B cell (primary cell): Measurements from ENCODE around the gene CHKA. TPM values are rescaled to one million over a fixed set of nuclear protein-coding genes. Genes with fewer than 3 reads are reported as not detected.

Source experiments
- ATAC-seq: fragments of 200-7000 bp; cut with Tn5 transposase; one replicate; pipeline ENCODE4 v1.10.0; 2021; ENCODE audit warnings: low read depth, mild to moderate bottlenecking, moderate number of reproducible peaks, moderate library complexity
- CTCF ChIA-PET: fragments of 350-600 bp; sonication (Branson Sonifier 250); formaldehyde crosslinking; loops from one replicate; lab custom pipeline; 2021; ENCODE audit warnings: antibody characterized with exemption, inconsistent platforms; lab: Charles Lee
- POLR2A ChIA-PET: fragments of 350-600 bp; sonication (Branson Sonifier 250); formaldehyde crosslinking; loops from one replicate; lab custom pipeline; 2021; ENCODE audit warnings: antibody characterized with exemption; lab: Charles Lee
- DNase-seq: peaks from one replicate; pipeline ENCODE4 v3.0.0; 2013
- H2AFZ ChIP-seq: 2 replicates; pipeline ENCODE4 v1.6.1; 2012; ENCODE audit warnings: mild to moderate bottlenecking, low read depth, low read length; ENCODE audit not compliant: insufficient read depth, poor library complexity, severe bottlenecking
- H3K27ac ChIP-seq, 2 donors: 1 replicate in 1 of 2; 2 replicates in 1 of 2; pipeline ENCODE4 v1.5.1; 2012 to 2013; ENCODE audit warnings: low read length in 2 of 2, mild to moderate bottlenecking in 2 of 2, moderate library complexity in 1 of 2
- H3K27me3 ChIP-seq, 4 experiments: fragments of 200-600 bp in 1 of 4; sonication (generic) in 1 of 4; replicated peaks in 1 of 4; 1 replicate in 2 of 4; 2 replicates in 2 of 4; pipeline versions ENCODE4 v1.6.1 to v1.7.0; 2013 to 2016; ENCODE audit warnings: low read length in 3 of 4, mild to moderate bottlenecking in 2 of 4, mixed read lengths in 1 of 4, moderate library complexity in 1 of 4; ENCODE audit not compliant: insufficient read depth in 4 of 4, control insufficient read depth in 3 of 4; ENCODE audit errors: control extremely low read depth in 1 of 4
- H3K36me3 ChIP-seq, 2 experiments: replicated peaks in 1 of 2; 1 replicate in 1 of 2; 2 replicates in 1 of 2; pipeline versions ENCODE4 v1.6.1 to v1.7.1; 2013; ENCODE audit warnings: low read length in 1 of 2; ENCODE audit not compliant: insufficient read depth in 2 of 2, control insufficient read depth in 1 of 2; ENCODE audit errors: control extremely low read depth in 1 of 2, extremely low read depth in 1 of 2
- H3K4me1 ChIP-seq, 2 donors: fragments of 200-600 bp in 1 of 2; sonication (generic) in 1 of 2; 1 replicate in 1 of 2; 2 replicates in 1 of 2; pipeline versions ENCODE4 v1.5.1 to v1.6.1; 2013 to 2017; ENCODE audit warnings: low read length in 2 of 2; ENCODE audit not compliant: control insufficient read depth in 2 of 2, insufficient read depth in 2 of 2
- H3K4me2 ChIP-seq: replicated peaks from 2 replicates; pipeline ENCODE3; 2012; ENCODE audit warnings: mild to moderate bottlenecking, low read depth, low read length; ENCODE audit not compliant: poor library complexity, severe bottlenecking
- H3K4me3 ChIP-seq, 5 experiments: fragments of 200-600 bp in 1 of 5; sonication (generic) in 1 of 5; 1 replicate in 3 of 5; 2 replicates in 2 of 5; pipeline versions ENCODE4 v1.5.1 to v1.7.0; 2011 to 2016; ENCODE audit warnings: low read length in 4 of 5, mild to moderate bottlenecking in 4 of 5, low read depth in 2 of 5, control low read depth in 1 of 5, moderate library complexity in 1 of 5; ENCODE audit not compliant: insufficient read depth in 1 of 5; ENCODE audit errors: control extremely low read depth in 1 of 5, extremely low read depth in 1 of 5
- H3K79me2 ChIP-seq: fragments of 200-600 bp; sonication (generic); one replicate; pipeline ENCODE4 v1.6.0; 2016; ENCODE audit warnings: low read length; ENCODE audit not compliant: control insufficient read depth, insufficient read depth
- H3K9ac ChIP-seq: fragments of 200-600 bp; sonication (generic); 2 replicates; pipeline ENCODE4 v1.6.1; 2017; ENCODE audit warnings: mild to moderate bottlenecking, low read length, moderate library complexity
- H3K9me3 ChIP-seq, 3 donors: one replicate each; pipeline versions ENCODE4 v1.6.1 to v1.7.1; 2013; ENCODE audit warnings: low read length in 2 of 3; ENCODE audit not compliant: control insufficient read depth in 2 of 3, insufficient read depth in 1 of 3; ENCODE audit errors: control extremely low read depth in 1 of 3
- H4K20me1 ChIP-seq: 2 replicates; pipeline ENCODE4 v1.6.0; 2012; ENCODE audit warnings: mild to moderate bottlenecking, low read length; ENCODE audit not compliant: insufficient read depth, control insufficient read depth, poor library complexity, severe bottlenecking
- H3K27ac Mint-ChIP-seq: one replicate; pipeline ENCODE4 v1.8.0; 2021; ENCODE audit warnings: mixed read lengths
- H3K27me3 Mint-ChIP-seq: one replicate; pipeline ENCODE4 v1.8.0; 2021; ENCODE audit warnings: mixed read lengths
- H3K4me1 Mint-ChIP-seq: one replicate; pipeline ENCODE4 v1.8.0; 2021; ENCODE audit warnings: mixed read lengths
- H3K4me3 Mint-ChIP-seq: one replicate; pipeline ENCODE4 v1.8.0; 2021; ENCODE audit warnings: mixed read lengths
- H3K9me3 Mint-ChIP-seq: one replicate; pipeline ENCODE4 v1.8.0; 2022; ENCODE audit warnings: mixed read lengths; ENCODE audit not compliant: insufficient read depth
- CTCF ChIP-seq: fragments of 200-600 bp; IDR thresholded peaks from one replicate; pipeline ENCODE4 v1.8.0; 2022; ENCODE audit warnings: antibody characterized with exemption, mild to moderate bottlenecking
- EZH2 ChIP-seq: IDR thresholded peaks from 2 replicates; pipeline ENCODE4 v1.6.1; 2012; ENCODE audit warnings: borderline replicate concordance, low read depth, mild to moderate bottlenecking, moderate library complexity, low read length; ENCODE audit not compliant: insufficient read depth, poor library complexity, severe bottlenecking
- WGBS: methylation state at CpG from one replicate; pipeline ENCODE4 v1.1.5; 2013; ENCODE audit warnings: missing lambda C conversion rate; ENCODE audit not compliant: insufficient coverage; 5-methylcytosine and 5-hydroxymethylcytosine counted together
- intact Hi-C: fragments of 100-400 bp; cut with micrococcal nuclease; formaldehyde crosslinking; loops from one replicate; pipeline ENCODE4 v1.10.0; 2022
- polyA plus RNA-seq: library from polyadenylated mRNA; depleted of rRNA; stranded (reverse); fragments of >200 nt; gene quantifications from 2 replicates; pipeline ENCODE4 v1.2.3, GENCODE V29; 2012
- total RNA-seq, 2 donors: library from RNA; stranded (reverse); fragments of 120-200 nt in 1 of 2; gene quantifications; 1 replicate in 1 of 2; 2 replicates in 1 of 2; pipeline versions ENCODE4 v1.2.3 to v1.2.4, GENCODE V29; 2013 to 2022

Gene CHKA
- total and polyA plus RNA-seq, 2 donors (not counting 1 experiment from before 2014, with no cell fraction given) = 10.6 to 20.6 TPM

- WGBS = no CpG with 5 or more reads among the region's 1 CpG
- DNase-seq (no peak), ATAC-seq (no peak)
- H3K27ac Mint-ChIP-seq = peak overlapping the region; percentile 12
- Histone ChIP-seq H4K20me1 (no peaks in the 10 kb centered on the region), H3K4me2 (peak overlapping the region; percentile 50), H3K4me1 (peaks cover 4 to 10% of the 10 kb centered on the region in 2 donors), H3K27me3 (no peaks in the 10 kb centered on the region), H2AFZ (peak overlapping the region; percentile 38), H3K79me2 (peaks cover 7% of the 10 kb centered on the region), H3K9ac (peak overlapping the region; percentile 13), H3K4me3 (peak overlapping the region in 1 of 5 experiments; percentile 9), H3K9me3 (no peaks in the 10 kb centered on the region), H3K36me3 (no peaks in the 10 kb centered on the region), H3K27ac (peak overlapping the region in 1 of 2 donors; percentile 53)
- ChIA-PET POLR2A (no interaction called here), CTCF (no interaction called here)
- intact Hi-C loops = no loop called here
- TF ChIP-seq CTCF (no peak), EZH2 (no peak)
- peaks cover 14% of the 10 kb centered on the region for H3K4me1 Mint-ChIP-seq
- peak overlapping the region; percentile 60 for H3K4me3 Mint-ChIP-seq
- H3K27me3 Mint-ChIP-seq = no peaks in the 10 kb centered on the region
- no peaks in the 10 kb centered on the region for H3K9me3 Mint-ChIP-seq
Measured at GRCh38 chr11:68090287-68090686, 30.9 kb downstream of the CHKA start.

GRCh38 chr11:68089679-68090078, 31.5 kb downstream of the CHKA start:
- DNase-seq (no peak), ATAC-seq (no peak)
- H3K4me3 ChIP-seq = no peak overlapping the region
- H3K4me1 ChIP-seq = peaks cover 4 to 10% of the 10 kb centered on the region in 2 donors
- ChIA-PET POLR2A (no interaction called here), CTCF (no interaction called here)
- H3K9ac ChIP-seq = no peak overlapping the region
- no peak overlapping the region for H3K4me2 ChIP-seq
- 96% methylated on average over 6 of the region's 8 CpGs for WGBS
- H3K79me2 ChIP-seq = peaks cover 7% of the 10 kb centered on the region
- peaks cover 14% of the 10 kb centered on the region for H3K4me1 Mint-ChIP-seq
- no peaks in the 10 kb centered on the region for H3K9me3 Mint-ChIP-seq
- H4K20me1 ChIP-seq = no peaks in the 10 kb centered on the region
- no peak overlapping the region for H3K4me3 Mint-ChIP-seq
- H3K27me3 Mint-ChIP-seq = no peaks in the 10 kb centered on the region
- H3K27ac Mint-ChIP-seq = no peak overlapping the region
- no peaks in the 10 kb centered on the region for H3K36me3 ChIP-seq
- no peaks in the 10 kb centered on the region for H3K9me3 ChIP-seq
- H3K27ac ChIP-seq = no peak overlapping the region
- no peaks in the 10 kb centered on the region for H3K27me3 ChIP-seq
- H2AFZ ChIP-seq = no peak overlapping the region
- intact Hi-C loops = no loop called here
- no peak for TF ChIP-seq CTCF
- TF ChIP-seq EZH2 = no peak
